ENCODE data around the gene MEF2A.

DNA sequence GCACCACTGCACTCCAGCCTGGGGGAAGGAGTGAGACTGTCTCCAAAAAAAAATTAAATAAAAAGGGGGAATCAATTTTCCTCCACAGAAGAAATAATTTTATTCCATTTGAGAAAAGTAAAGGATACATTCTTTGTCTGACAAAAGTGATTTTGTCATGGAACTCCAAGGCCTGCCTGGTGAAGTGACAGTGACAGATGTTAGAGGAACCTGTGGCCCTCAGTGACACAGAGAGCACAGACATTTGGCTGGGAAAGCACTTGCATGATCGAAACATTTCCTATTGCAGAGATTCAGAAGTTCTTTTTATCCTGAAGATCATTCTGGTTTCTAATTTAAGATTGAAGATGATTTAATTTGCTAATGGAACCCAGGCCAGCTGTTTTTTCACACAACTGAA lies 161.5 kb downstream of the MEF2A start:
- TF ChIP-seq, protein P1, sequence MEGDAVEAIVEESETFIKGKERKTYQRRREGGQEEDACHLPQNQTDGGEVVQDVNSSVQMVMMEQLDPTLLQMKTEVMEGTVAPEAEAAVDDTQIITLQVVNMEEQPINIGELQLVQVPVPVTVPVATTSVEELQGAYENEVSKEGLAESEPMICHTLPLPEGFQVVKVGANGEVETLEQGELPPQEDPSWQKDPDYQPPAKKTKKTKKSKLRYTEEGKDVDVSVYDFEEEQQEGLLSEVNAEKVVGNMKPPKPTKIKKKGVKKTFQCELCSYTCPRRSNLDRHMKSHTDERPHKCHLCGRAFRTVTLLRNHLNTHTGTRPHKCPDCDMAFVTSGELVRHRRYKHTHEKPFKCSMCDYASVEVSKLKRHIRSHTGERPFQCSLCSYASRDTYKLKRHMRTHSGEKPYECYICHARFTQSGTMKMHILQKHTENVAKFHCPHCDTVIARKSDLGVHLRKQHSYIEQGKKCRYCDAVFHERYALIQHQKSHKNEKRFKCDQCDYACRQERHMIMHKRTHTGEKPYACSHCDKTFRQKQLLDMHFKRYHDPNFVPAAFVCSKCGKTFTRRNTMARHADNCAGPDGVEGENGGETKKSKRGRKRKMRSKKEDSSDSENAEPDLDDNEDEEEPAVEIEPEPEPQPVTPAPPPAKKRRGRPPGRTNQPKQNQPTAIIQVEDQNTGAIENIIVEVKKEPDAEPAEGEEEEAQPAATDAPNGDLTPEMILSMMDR (IDR thresholded peaks at IDR 0.05) = no peak
- TF ChIP-seq, protein P2, sequence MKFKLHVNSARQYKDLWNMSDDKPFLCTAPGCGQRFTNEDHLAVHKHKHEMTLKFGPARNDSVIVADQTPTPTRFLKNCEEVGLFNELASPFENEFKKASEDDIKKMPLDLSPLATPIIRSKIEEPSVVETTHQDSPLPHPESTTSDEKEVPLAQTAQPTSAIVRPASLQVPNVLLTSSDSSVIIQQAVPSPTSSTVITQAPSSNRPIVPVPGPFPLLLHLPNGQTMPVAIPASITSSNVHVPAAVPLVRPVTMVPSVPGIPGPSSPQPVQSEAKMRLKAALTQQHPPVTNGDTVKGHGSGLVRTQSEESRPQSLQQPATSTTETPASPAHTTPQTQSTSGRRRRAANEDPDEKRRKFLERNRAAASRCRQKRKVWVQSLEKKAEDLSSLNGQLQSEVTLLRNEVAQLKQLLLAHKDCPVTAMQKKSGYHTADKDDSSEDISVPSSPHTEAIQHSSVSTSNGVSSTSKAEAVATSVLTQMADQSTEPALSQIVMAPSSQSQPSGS (CRISPR knock-in tag; IDR thresholded peaks at IDR 0.05; ENCODE audit: borderline replicate concordance, low read depth) = no peak
- TF ChIP-seq, protein P3, sequence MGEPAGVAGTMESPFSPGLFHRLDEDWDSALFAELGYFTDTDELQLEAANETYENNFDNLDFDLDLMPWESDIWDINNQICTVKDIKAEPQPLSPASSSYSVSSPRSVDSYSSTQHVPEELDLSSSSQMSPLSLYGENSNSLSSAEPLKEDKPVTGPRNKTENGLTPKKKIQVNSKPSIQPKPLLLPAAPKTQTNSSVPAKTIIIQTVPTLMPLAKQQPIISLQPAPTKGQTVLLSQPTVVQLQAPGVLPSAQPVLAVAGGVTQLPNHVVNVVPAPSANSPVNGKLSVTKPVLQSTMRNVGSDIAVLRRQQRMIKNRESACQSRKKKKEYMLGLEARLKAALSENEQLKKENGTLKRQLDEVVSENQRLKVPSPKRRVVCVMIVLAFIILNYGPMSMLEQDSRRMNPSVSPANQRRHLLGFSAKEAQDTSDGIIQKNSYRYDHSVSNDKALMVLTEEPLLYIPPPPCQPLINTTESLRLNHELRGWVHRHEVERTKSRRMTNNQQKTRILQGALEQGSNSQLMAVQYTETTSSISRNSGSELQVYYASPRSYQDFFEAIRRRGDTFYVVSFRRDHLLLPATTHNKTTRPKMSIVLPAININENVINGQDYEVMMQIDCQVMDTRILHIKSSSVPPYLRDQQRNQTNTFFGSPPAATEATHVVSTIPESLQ (CRISPR knock-in tag; IDR thresholded peaks at IDR 0.05) = no peak
- TF ChIP-seq NR2C2 (CRISPR knock-in tag; IDR thresholded peaks at IDR 0.05) (no peak), FOXJ3 (CRISPR knock-in tag; IDR thresholded peaks at IDR 0.05; ENCODE audit: borderline replicate concordance) (no peak), SP1 (CRISPR knock-in tag; conservative IDR thresholded peaks at IDR 0.05) (no peak), ESRRA (CRISPR knock-in tag; IDR thresholded peaks at IDR 0.05; ENCODE audit: borderline replicate concordance) (no peak)
- TF ChIP-seq, protein P4, sequence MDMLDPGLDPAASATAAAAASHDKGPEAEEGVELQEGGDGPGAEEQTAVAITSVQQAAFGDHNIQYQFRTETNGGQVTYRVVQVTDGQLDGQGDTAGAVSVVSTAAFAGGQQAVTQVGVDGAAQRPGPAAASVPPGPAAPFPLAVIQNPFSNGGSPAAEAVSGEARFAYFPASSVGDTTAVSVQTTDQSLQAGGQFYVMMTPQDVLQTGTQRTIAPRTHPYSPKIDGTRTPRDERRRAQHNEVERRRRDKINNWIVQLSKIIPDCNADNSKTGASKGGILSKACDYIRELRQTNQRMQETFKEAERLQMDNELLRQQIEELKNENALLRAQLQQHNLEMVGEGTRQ (CRISPR knock-in tag; IDR thresholded peaks at IDR 0.05) = no peak
